GM23248 (cell line): ENCODE measurements around the gene NCBP3.

Source experiments
- EZH2 ChIP-seq: fragments of 200-600 bp; sonication (generic); IDR thresholded peaks from 2 replicates; pipeline ENCODE4 v1.6.1; 2018; ENCODE audit warnings: antibody characterized with exemption, mild to moderate bottlenecking; ENCODE audit not compliant: insufficient read depth, poor library complexity, severe bottlenecking
- EZH2phosphoT487 ChIP-seq: fragments of 200-600 bp; sonication (generic); IDR thresholded peaks from 2 replicates; pipeline ENCODE4 v1.6.1; 2018; ENCODE audit warnings: antibody characterized with exemption, moderate library complexity, mild to moderate bottlenecking, low read depth; ENCODE audit not compliant: insufficient read depth

DNA sequence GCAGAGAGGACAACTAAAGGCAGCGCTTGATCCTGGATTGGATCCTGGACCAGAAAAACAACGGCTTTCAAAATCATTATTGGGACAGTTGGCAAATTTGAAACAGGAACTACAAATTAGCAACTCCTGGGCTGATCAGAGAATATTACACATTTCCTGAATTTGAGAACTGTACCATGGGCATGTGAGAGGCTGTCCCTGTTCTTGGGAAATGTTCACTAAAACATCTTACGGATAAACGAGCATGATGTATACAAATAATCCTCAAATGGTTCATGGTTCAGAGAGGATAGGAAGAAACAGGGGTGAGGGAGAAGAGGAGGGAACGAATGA lies 42.8 kb downstream of the NCBP3 start:
- TF ChIP-seq EZH2 (no peak), EZH2phosphoT487 (no peak)
